ENCODE results near the gene ATG13. TPM values are rescaled to one million over a fixed set of nuclear protein-coding genes. Genes with fewer than 3 reads are reported as not detected.

Gene ATG13
- total RNA-seq, 3 donors from 2014 or later, result 84.2 to 113 (median 87.5) TPM

DNA sequence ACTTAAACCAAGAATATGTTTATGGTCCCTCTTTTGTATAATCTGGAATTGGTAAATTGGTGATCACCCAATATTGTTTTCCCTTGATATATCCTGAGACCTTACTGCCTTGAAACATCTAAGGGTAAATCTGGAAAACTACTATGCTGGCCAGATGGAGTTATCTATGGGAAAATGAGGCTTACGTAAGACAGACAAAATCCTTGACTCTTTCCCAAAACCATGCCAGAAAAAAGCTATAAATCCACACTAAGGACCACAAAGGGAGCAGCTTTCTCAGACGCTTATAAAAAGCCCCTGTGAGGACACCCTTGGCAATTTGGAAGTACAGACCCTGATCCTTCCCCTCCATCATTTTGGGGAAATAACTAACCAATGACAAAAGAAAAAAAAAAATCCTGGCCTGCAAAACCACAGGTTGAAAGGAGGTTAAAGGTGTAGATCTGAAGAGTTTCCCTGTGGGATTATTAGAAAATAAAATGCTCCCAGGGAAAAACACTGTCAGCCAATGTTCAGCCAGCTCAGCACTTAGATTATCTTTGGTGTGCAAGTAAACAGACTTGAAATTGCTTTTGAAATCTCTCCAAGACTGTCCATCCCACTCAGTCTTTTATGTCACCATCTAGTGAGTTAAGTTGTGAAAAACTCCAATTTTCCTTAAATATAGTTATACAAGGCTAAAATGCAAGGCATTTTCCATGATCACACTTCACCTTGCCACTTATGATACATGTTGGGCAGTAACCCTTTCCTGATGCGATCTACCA, 17.0 kb upstream of the ATG13 start:
- intact Hi-C loops (cut with DNase I; ENCODE audit: low total_unique reads), result loop anchor here (10.0 kb wide), 1 partner anchor 206 kb away; the partner anchor contains the start of gene CHRM4
- peak overlapping the region; percentile 78 to 80 for H3K27ac ChIP-seq

DNA sequence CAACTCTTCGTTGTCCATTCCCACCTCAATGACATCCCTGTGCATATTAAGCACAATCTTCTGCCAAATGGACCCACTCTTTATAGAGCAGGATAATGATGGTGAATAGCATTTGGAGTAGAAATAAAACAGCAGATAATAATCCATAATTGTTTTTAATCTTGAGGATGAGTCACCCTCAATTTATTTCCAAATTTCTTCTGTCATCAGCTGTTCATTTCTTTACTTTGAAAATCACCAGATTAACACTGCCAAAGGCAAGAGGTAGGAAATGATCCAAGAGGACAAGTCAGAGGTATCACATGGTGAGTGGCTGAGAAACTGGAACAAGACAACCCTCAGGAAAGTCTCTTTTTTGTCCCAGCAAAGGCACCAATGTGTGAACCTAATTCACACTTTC, 16.2 kb upstream of the ATG13 start:
- no peaks in the 10 kb centered on the region for H3K27me3 ChIP-seq
- H3K27ac ChIP-seq, result peak overlapping the region; percentile 78 to 80
- TF ChIP-seq POLR2AphosphoS5 (IDR thresholded peaks at IDR 0.05) (peak in 2 of 3 donors; percentile 15 to 27), POLR2A (IDR thresholded peaks at IDR 0.05) (no peak)
- intact Hi-C loops (cut with DNase I; ENCODE audit: low total_unique reads), result loop anchor here (10.0 kb wide), 1 partner anchor 206 kb away; the partner anchor contains the start of gene CHRM4
- DNase-seq (ENCODE audit: low spot score in 2 of 2), result no peak
- no peak overlapping the region for H3K4me3 ChIP-seq
- H3K36me3 ChIP-seq, result no peaks in the 10 kb centered on the region
- H3K9me3 ChIP-seq, result no peaks in the 10 kb centered on the region
- peaks cover 0 to 7% of the 10 kb centered on the region in 2 donors for H3K4me1 ChIP-seq

More for the DNA sequence above, 17.0 kb upstream of the ATG13 start:
- TF ChIP-seq, protein P1, sequence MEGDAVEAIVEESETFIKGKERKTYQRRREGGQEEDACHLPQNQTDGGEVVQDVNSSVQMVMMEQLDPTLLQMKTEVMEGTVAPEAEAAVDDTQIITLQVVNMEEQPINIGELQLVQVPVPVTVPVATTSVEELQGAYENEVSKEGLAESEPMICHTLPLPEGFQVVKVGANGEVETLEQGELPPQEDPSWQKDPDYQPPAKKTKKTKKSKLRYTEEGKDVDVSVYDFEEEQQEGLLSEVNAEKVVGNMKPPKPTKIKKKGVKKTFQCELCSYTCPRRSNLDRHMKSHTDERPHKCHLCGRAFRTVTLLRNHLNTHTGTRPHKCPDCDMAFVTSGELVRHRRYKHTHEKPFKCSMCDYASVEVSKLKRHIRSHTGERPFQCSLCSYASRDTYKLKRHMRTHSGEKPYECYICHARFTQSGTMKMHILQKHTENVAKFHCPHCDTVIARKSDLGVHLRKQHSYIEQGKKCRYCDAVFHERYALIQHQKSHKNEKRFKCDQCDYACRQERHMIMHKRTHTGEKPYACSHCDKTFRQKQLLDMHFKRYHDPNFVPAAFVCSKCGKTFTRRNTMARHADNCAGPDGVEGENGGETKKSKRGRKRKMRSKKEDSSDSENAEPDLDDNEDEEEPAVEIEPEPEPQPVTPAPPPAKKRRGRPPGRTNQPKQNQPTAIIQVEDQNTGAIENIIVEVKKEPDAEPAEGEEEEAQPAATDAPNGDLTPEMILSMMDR (IDR thresholded peaks at IDR 0.05), result no peak
- TF ChIP-seq POLR2A (IDR thresholded peaks at IDR 0.05), result no peak
- no peak for TF ChIP-seq POLR2AphosphoS5 (IDR thresholded peaks at IDR 0.05)
- DNase-seq (ENCODE audit: low spot score in 2 of 2), result no peak
- no peaks in the 10 kb centered on the region for H3K27me3 ChIP-seq
- no peak overlapping the region for H3K4me3 ChIP-seq
- H3K9me3 ChIP-seq, result no peaks in the 10 kb centered on the region
- peaks cover 0 to 7% of the 10 kb centered on the region in 2 donors for H3K4me1 ChIP-seq
- no peaks in the 10 kb centered on the region for H3K36me3 ChIP-seq

DNA sequence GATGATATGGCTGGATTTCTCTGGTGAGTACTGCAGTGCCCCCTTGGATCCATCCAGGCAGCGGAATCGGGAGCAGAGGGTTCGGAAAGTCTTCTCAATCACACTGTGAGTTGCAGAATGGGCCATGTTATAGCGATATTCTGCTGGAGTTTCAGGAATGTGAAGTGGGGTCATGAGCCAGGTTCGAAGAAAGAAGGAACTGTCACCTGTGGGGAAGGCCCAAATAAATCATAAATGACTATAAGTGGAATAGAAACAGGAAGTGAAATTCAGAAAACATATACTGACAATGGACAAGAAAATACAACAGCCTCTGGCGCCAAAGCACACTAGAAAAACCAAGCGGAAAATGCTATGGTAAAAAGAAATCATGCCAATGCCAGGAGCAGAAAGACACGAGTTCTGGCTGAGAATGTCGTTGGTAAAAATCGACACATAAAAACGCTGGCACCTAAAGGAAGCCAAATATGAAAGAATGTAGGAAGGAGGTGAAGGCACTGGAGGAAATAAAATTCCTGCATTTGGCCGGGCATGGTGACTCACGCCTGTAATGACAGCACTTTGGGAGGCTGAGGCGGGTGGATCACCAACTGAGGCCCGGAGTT, 13.5 kb upstream of the ATG13 start:
- TF ChIP-seq, protein P1 (IDR thresholded peaks at IDR 0.05), result no peak
- no peak for TF ChIP-seq POLR2A (IDR thresholded peaks at IDR 0.05)
- TF ChIP-seq POLR2AphosphoS5 (IDR thresholded peaks at IDR 0.05), result no peak
- H3K36me3 ChIP-seq, result no peaks in the 10 kb centered on the region
- peaks cover 0 to 7% of the 10 kb centered on the region in 2 donors for H3K4me1 ChIP-seq
- intact Hi-C loops (cut with DNase I; ENCODE audit: low total_unique reads), result loop anchor here (10.0 kb wide), 1 partner anchor 209 kb away; the partner anchor contains the start of gene CHRM4
- DNase-seq (ENCODE audit: low spot score in 2 of 2), result no peak
- no peak overlapping the region for H3K4me3 ChIP-seq
- H3K9me3 ChIP-seq, result no peaks in the 10 kb centered on the region
- H3K27me3 ChIP-seq, result no peaks in the 10 kb centered on the region
- H3K27ac ChIP-seq, result no peak overlapping the region

DNA sequence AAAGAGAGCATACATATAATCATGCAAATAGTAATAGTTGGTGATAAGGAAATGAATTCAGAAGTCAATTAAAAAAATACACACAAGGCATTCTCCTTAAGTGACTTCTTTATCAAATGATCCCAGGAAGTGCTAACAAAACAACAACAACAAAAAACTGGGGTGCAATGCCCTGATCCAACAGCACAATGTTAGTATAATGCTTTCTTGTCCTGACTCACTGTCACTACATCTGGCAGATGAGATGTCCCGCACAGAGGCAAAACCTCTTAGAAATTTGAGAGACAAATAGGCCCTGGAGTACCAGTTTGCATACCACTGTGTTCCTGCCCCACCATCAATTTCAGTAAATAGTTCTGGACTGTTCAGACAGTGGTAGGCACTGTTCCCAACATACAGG, 12.6 kb upstream of the ATG13 start:
- Histone ChIP-seq H3K36me3 (no peaks in the 10 kb centered on the region), H3K9me3 (no peaks in the 10 kb centered on the region), H3K4me1 (peaks cover 0 to 7% of the 10 kb centered on the region in 2 donors), H3K27ac (no peak overlapping the region), H3K27me3 (no peaks in the 10 kb centered on the region), H3K4me3 (no peak overlapping the region)
- DNase-seq (ENCODE audit: low spot score in 2 of 2), result no peak
- TF ChIP-seq POLR2A (IDR thresholded peaks at IDR 0.05) (no peak), POLR2AphosphoS5 (IDR thresholded peaks at IDR 0.05) (no peak)
- TF ChIP-seq, protein P1 (IDR thresholded peaks at IDR 0.05), result no peak
- intact Hi-C loops (cut with DNase I; ENCODE audit: low total_unique reads), result loop anchor here (10.0 kb wide), 1 partner anchor 210 kb away; the partner anchor contains the start of gene CHRM4

DNA sequence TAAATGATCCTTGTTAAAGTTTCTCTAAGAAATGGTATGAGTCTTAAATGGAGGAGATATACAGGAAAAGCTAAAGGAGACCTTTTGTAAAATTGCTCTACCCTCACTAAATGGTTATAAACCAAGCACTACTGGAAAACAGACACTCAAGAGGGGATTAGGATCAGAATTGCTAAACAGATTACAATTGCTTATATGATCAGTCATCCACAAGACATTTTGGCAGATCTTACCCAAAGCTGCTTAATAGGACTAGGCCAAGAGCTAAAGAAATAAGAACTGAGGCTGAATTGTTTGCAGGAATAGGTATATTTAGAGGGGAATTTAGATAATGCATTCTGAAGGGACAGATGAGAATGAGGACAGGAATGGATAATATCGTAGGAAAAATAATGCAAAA, 9.8 kb upstream of the ATG13 start:
- TF ChIP-seq, protein P1 (IDR thresholded peaks at IDR 0.05), result no peak
- TF ChIP-seq POLR2AphosphoS5 (IDR thresholded peaks at IDR 0.05) (no peak), POLR2A (IDR thresholded peaks at IDR 0.05) (no peak)
- Histone ChIP-seq H3K27ac (no peak overlapping the region), H3K4me3 (no peak overlapping the region), H3K27me3 (no peaks in the 10 kb centered on the region), H3K9me3 (no peaks in the 10 kb centered on the region), H3K36me3 (no peaks in the 10 kb centered on the region), H3K4me1 (no peaks in the 10 kb centered on the region)
- DNase-seq (ENCODE audit: low spot score in 2 of 2), result no peak
- intact Hi-C loops (cut with DNase I; ENCODE audit: low total_unique reads), result loop anchor here (10.0 kb wide), 1 partner anchor 213 kb away; the partner anchor contains the start of gene CHRM4
